Femur (tissue), 1 donor: ENCODE results near the gene ATP5ME.
A peak's percentile ranks its signal among the peaks of the same experiment; 100 is the strongest.
"Not testable (repeated sequence)": the region's sequence is repeated elsewhere in the genome, so short reads cannot be mapped to it uniquely, and the experiment has no call there.

Source experiments
- DNase-seq: peaks from one replicate; pipeline ENCODE4 v3.0.0-alpha.2; 2017

The ATP5ME gene

DNA sequence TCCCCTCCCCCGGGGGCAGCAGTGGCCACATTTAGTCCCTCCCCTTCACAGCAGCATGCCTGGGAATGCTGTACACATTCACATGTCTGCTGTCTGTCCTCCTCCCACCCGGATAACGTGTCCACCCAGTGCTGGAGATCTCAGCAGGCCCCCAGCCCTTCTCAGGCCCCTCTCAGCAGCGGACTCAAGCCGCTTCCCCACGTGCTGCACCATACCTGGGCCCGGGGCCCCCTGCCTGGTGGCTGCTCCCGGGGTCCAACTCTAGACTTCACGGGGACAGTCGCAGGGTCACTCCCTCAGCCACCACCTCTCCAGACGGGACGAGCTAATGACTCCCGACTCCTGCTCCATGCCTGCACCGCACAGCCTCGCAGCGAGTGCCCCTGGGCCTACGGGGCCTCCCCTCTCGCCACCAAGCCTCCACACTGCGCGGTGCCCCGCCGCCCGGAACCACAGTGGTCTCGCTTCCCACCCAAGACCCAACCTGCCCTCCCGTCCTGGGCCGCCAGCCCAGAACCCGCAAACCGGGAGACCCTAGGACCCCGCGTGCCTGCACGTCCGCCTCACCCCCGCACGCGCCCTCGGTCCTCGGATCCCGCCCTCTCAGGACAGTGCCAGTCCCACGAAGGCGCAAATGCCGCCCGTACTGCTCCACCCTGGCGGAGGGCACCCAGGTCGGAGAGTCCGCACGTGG, 30.3 kb upstream of the ATP5ME start:
- DNase-seq = peak; percentile 38

DNA sequence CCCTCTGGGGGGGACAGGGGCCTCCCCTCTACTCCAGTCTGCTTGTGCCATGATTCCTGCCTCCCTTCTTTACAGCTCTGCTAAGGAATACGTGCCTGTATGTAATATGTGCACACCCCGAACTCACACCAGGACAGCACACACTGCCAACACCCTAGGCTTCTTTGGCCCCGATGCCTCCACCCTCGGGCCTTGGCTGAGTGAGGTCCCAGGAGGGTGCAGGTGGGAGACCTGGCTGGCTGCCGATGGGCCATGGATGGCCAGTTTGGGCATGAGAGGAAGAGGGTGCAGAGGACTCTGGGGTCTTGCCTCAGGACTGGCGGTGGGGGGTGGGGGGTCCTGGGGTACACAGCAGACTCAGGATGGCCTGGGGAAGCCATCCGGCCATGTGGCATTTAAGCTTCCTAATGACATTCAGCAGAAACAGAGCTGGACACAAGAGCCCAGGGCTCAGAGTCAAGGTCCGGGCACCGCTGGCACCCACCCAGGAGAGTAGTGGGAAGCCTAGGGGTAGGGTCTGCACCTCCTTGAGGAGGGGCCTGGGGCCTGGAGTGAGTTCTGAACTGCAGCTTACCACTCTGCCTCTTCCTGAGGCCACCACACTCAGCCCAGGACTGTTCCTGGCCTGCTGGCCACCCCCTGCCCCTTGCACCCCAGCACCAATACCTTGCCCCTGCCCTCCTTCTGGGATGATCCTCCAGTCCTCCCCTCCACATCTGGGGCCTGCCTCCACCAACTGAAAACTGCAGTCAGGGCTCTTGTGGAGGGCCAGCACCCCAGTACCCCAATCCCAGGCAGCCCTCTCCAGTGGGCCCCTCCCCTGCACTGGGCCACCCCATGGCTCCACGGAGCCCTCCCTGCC, 29.5 kb upstream of the ATP5ME start:
- no peak for DNase-seq

DNA sequence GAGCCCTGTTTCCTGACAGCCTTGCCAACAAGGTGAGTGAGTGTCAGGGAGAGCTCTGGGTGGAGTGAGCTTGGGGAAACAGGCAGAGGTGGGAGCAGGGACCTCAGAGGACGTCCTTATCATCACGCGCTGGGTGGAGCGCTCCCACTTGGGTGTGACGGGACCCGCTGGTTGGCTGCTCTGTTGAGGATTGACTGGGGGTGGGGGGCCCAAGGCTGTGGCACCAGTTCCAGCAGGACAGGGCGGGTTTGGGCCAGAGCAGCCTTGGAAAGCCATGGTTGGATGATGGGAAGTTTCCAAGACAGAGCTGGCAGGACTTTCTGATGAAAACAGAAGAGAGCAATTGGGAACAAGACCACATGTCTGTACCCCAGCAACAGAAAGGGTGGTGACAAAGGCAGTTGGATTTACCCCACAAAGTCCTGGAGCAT, 28.6 kb upstream of the ATP5ME start:
- no peak for DNase-seq

DNA sequence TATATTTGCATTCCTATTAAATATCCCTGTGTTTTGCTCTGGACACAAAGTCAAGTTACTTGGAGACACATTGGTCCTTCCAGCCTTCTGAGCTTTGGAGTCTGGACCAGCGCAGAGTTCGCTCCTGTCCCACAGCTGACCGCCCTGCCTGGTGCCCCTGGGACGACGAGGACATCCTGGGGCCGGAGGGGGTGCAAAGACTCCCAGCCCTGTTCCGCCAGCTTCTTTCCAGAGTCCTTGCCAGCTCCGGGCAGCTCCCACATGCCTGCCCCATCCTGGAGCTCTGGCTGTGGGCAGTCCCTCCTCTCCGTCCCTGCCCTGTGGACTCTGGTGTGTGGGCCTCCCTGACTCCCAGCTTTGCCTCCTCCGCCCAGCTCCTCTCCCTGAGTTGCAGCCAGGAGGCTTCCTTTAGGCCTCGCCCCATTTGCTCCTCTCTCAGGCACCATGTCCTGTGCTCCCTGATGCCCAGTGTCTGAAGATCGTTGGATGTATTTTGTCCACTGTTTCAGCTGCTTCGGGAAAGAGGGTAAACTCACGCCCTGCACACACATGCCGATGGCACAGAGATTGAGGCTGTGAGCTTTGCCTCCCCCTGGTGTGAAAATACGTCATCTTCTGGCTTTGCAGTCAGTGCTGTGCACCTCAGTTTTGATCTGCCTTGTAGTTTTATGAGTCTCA, 26.6 kb upstream of the ATP5ME start:
- DNase-seq = no peak

DNA sequence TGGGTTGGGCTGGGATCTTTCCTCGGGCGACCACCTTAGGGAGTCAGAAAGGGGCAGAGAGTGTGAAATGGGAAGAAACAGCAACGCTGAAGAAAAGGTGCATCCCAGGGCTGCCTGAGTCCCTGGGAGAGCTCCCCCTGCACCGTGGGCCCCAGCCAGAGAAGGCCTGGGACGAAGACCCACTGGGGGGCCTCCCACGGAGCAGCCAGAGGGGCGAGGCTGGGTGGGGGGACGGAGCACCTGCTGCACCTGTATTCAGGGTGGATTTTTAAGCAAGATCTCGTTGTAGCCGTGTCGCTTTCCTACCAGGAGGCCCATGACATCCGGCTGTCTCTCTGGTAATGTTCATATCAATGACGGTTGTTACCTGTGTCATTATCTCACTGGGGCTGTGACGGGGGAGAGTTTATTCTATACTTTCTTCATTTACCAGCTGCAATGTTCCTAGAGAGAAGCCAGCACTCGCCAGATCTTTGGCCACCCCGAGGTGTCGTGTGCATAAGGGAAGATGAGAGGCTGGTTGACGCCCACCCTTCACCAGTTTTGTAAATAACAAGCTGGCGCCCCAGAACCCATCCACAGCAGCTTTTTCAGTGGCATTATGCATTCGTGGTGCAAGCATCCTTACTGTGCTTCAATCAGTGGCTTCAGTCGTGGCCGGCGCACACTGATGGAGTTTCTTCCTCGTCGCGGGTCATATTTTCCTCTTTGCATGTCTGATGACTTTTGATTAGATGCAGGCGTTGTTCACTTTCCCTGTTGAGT, 25.9 kb upstream of the ATP5ME start:
- DNase-seq = no peak

DNA sequence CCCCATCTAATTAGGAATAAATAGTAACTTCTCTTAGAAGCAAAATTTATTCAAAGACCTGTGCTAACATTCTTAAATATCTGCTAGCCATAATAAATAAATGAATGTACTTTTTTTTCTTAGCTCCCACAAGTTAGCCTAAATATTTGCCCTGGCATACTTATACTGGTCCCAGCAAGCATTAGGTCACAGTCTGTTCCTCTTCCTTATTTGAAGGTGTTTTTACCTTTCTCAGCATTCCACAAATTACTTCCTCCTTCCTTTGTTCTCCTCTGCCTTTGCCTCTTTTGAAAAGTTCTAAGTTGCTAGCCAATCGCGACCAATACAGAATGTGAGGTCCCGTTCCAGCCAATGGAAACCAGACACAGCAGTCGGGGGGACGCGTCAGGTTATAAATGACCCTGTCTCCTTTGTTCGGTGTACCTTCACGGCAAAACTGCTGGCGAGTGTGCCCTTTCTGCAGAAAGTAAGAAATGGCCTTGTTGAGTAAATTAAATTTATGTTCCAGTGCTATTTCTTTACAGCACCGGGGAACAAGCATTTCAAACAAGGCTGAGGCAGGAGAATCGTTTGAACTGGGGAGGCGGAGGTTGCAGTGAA, 20.4 kb upstream of the ATP5ME start:
- DNase-seq = not testable (repeated sequence)

DNA sequence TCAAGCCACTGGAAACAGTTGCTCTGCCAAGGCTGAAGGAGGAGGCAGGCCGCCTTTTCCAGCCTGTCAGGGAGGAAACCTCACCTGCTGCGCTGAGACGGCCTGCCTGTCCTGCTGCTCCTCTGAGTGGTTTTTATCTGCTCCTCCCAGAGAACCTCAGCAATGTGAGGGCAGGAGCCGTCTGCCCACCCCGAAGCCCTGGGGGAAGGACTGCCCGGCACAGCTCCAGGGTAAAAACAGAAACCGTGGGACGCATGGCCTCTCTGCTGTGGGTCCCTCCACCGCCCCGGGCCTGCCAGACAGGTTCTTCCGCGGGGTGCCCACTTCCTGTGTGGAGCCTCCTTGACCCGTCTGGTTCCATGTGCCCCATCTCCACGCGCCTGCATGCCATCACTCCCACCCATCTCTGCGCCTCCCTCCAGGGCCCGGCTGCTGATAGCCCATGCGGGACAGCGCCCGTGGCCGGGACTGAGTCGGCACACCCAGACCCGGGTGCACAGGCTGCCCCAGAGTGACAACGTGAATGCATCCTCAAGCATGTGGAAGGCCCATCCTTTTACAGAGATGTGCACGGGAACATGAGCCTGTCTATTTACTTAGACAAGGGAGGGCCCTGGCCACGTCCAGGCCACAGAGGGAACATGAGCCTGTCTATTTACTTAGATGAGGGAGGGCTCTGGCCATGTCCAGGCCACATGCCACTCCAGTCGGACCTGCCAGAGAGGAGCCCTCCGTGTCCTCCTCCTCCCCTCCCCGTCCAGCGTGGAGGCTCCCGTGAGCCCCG, 18.9 kb upstream of the ATP5ME start:
- no peak for DNase-seq

DNA sequence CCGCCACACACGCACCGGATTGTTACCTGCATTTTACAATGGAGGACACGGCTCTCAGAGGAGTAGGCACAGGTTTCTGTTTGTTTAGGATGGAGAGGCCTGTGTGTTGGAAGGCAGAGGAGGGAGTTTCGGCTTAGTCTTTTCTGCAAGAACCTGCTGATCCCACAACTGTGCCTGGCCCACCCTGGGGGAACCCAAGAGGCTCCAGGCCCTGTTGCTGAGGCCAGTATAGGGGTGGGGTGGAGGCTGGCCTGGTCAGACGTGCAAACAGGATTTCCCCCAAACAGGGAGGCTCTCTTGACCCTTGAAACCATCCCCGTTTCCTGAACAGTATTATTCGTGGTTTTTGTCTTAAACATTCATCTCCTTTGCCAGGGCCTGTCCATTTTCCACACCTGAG, 15.6 kb upstream of the ATP5ME start:
- no peak for DNase-seq

DNA sequence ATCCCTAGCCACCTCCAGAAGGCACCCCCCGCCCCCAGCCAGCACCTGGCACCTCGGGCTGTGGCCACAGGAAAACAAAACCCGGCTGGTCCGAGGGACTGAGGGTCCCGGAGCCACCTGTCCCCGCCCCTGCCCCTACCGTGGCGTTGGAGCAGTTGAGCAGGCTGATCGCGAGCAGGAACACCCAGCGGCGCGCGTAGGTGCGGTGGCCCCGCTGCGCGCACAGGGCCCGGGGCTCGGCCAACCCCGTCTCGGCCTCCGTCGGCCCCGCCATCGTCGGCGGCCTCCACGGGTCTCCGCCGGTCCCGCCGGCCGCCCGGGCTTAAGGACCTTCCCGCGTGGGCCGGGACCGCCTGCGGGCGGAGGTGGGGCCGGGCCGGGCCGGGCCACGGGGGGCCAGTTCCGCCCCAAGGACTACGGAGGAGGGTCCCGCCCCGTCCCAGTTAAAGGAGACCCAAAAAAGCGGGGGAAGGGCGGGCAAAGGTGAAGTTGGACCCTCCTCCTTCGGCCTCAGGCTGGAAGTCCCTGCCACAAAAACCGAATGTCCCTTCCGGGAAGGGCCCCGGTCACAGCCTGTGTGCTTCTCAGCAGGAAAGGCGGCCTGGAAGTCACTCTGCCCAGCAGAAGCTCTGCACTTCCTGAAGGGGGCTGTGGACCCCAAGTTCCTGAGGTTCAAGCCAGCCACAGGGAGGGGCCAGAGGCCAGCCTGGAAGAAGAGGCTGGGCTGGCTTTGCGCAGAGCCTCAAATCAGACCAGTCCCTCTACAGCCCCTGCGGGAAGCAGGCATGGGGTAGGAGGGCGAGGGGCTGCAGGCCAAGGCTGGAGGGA, 15.0 kb upstream of the ATP5ME start, which contains the start of gene SLC49A3:
TSS of gene SLC49A3 (minus strand) at position 298 of the 828 bp plus-strand sequence. CDS start at position 274, 24 bp downstream.
- no peak for DNase-seq

DNA sequence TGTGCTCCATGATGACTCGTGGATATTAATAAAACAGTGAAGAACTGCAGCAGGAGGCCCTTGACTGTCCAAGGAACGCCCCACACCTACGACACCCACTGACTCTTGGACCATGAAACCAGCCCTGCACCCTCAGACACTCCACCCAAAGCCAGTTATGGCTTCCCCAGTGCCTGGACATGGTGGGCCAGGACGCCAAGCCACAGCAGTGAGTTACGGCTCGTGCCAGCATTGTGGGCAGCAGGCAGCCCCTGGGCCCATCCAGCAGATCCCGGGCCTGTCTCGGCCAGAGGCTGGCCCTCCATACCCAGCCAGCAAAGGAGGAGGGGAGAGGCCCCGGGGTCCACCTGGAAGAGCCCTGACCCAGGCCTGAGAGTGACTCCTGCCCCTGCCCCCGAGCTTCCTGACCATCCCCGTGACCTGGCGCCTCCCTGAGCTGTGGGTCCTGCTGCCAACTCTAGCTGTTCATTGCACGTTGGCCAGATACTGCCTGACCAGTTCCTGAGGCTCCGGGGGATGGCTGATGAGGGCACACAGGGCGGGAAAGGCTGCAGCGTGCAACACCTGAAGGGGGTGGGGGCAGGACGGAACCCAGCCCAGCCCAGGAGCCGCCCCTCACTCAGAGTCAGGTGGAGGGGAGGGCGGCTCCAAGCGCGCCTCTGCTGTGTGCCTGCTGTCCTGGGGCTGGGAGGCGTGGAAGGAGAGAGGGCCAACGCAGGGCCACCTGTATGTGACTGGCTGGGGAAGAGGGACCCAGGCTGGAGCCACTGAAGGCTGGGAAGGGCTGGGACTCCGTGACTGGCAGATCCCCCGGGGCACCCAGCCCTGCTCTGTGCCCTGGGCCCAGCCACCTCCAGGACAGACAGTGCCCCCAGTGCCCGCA, 14.1 kb upstream of the ATP5ME start:
- no peak for DNase-seq

DNA sequence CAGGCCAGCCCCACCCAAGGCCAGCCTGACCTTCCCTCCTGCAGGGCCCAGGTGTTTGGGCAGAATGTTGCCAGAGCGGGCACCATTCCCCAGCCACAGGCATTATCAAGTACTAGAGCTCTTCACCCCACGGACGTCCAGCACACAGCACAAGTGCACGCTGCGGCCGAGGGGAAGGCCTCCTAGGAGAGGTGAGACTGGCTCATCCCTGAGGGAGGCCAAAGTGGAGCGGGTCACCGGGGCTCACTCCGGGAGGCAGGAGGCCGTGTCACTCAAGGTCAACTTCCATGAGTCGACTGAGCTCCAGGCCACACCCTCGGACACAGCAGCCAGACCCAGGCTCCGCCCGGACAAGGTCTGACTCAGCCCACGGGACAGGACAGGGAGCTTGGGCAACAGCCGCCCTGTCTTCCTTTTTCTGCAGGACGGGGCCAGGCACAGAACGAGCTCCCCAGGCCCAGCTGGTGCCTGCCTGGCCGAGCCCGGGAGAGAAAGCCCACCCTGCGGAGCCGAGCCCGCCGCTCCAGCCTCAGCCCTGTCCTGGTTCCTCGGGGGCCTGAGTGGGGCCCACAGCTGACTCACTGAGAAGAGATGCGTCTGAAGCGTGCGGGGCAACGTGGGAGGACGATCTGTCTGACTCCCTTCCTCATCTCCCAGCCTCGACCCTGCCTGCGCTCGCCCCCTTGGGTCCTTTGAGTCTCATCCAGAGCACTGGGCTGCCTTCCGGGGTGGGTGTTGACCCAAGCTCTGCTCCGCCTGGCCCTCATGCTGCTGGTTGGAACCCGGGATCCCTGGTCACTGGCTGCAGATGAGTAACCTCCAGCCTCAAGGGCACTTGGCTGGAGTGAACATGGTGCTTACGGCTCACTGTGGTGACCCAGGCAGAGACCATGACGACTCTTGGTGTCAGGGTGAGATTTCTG, 13.2 kb upstream of the ATP5ME start:
- peak; percentile 70 for DNase-seq

DNA sequence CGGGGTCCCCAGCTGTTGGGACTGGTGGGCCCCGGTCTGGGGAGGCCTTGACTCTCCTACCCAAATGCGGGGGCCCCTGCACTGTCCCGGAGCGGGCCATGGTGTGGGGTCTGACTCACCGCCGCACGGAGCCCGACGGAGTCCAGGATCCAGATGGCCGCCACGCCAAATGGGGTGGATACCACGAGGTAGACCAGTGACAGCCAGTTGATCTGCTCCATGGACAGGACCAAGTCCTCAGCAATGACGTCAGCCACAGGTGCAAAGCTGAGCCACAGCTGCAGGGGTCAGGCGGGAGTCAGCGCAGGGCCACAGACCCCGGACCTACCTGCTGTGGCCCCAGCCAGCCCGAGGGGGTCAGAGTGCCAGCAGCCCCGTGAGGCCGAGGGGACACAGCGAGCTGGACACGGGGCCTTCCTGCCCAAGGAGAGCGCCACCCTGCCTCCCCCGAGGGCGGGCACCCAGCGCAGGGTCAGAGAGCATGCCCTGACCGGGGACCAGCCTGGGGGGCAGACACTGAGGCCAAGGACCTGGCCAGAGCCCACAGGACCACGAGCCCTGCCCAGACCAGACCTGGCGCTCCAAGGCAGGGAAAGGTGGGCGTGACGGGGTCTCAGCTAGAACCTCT, 12.5 kb upstream of the ATP5ME start:
- DNase-seq = no peak

DNA sequence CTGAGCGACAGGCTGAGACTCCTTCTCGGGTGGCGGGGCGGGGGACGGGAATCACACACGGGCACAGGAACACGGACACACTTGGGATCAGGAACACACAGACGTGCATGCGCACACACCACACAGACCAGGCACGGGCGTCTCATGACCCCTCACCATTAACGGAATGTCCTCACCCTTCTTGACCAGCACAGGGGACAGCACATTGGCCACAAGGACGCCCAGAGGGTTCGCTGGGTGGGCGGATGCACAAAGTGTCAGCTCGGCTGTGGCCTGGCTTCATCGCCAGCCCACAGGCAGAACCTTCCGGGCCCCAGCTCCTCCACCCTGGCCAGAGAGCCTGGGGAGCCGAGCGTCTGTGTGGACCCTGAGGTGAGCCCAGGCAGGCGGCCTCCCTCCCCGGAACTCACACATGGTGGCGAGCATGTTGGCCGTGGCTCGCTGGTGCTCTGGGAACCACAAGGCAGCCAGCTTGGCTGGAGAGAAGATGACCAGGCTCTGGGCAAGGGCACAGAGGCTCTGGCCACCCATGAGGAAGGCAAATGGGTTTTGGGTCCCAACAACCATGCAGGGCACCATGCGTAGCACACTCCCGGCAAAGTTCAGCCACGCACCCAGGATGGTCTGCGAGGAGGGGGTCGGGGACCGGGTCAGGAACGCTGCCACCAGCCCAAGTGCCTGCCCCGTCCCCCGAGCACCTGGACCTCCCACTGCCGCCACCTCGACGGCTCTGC, 11.8 kb upstream of the ATP5ME start:
- DNase-seq = no peak

DNA sequence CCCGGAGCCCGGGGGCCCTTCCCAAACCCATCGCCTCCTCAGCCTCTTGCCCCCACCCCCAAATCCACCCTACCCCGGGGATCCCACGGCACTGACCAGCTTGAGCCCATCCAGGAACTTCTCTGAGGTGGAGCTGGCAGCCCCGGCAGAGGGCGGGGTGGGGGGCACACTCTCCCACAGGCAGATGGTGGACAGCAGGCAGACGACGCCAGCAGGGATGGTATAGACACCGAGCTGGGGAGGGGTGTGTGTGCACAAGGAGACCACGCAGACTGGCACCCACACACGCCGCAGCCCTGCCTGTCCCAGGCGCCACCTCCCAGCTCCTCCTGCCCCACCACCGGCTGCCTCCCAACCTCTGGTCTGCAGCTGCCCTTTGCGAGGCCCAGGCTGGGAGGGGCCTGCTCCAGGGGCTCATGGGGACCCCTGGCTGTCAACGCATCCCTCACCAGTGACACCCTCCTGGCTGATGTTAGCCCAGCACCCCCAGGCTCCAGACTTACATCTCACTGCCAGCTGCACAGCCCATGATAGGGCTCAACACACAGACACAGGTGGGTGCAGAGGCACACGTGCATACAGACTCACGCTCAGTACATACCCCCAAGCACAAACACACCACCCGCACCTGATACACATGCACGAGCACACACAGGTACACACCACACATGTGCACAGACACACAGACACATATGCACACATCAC, 10.7 kb upstream of the ATP5ME start:
- DNase-seq = no peak

DNA sequence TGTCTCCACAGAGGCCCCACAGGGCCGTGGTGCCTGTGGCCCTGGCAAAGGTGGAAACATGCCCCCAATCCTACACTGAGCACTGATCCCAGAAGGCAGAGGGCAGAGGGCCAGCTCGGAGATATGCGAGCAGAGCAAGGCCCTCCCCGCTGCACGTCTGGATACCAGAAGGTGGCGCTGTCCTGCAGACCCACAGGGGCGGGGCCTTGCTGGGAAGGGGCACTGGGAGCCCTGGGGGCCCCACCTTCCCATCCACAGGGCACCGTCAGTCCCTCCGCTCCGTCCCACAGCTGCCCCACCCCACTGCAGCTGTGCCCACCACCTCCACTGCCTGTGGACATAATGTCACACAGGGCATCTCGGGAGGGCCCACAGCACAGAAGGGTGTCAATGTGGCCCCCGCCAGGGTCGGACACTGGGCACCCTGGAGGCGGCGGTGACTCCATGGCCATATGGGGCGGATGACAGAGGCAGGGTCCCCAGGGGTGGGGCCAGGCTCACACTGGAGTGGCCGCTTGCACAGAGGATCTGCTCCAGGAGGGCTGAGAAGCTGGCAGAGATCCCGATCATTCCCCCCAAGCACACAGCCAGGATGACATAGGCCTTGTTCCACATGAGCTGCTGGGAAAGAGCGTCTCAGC, 10.0 kb upstream of the ATP5ME start:
- DNase-seq = peak; percentile 81
